Right atrium auricular region (tissue), 2 donors: Measurements from ENCODE around the gene SLFN5. TPM values are rescaled to one million over a fixed set of nuclear protein-coding genes. Genes with fewer than 3 reads are reported as not detected.

Source experiments
- DNase-seq: peaks from one replicate; pipeline ENCODE4 v3.0.0-alpha.2; 2019; ENCODE audit warnings: low spot score
- H3K27ac ChIP-seq, 2 donors: fragments of 200-600 bp; sonication (generic); 1 replicate in 1 of 2; 2 replicates in 1 of 2; pipeline ENCODE4 v1.5.1; 2016 to 2019
- H3K27me3 ChIP-seq, 2 donors: fragments of 200-600 bp; sonication (generic); one replicate each; pipeline versions ENCODE4 v1.5.1 to v1.6.0; 2017 to 2019
- H3K36me3 ChIP-seq: fragments of 200-600 bp; sonication (generic); one replicate; pipeline ENCODE4 v1.5.1; 2016
- H3K4me1 ChIP-seq, 2 donors: fragments of 200-600 bp; sonication (generic); one replicate each; pipeline versions ENCODE4 v1.5.1 to v1.6.0; 2017 to 2019
- H3K4me3 ChIP-seq, 2 donors: fragments of 200-600 bp; sonication (generic); 1 replicate in 1 of 2; 2 replicates in 1 of 2; pipeline ENCODE4 v1.5.1; 2017 to 2019; ENCODE audit warnings: mild to moderate bottlenecking in 1 of 2, moderate library complexity in 1 of 2
- H3K9me3 ChIP-seq, 2 donors: fragments of 200-600 bp; sonication (generic); one replicate each; pipeline ENCODE4 v1.5.1; 2019
- CTCF ChIP-seq, 2 donors: fragments of 200-600 bp; sonication (generic); IDR thresholded peaks; one replicate each; pipeline ENCODE4 v1.5.1; 2019; ENCODE audit warnings: antibody characterized with exemption in 2 of 2
- total RNA-seq, 2 donors: library from RNA; depleted of rRNA; stranded (reverse); fragments of >200 nt; gene quantifications; one replicate each; pipeline ENCODE4 v1.1.0, GENCODE V29; 2016

The SLFN5 gene
- total RNA-seq, 2 donors from 2014 or later: 11.1 to 12.9 TPM

GRCh38 chr17:35291802-35292201, 48.9 kb downstream of the SLFN5 start:
- Histone ChIP-seq H3K4me1 (no peaks in the 10 kb centered on the region), H3K27ac (no peak overlapping the region), H3K27me3 (no peaks in the 10 kb centered on the region), H3K9me3 (peaks cover 0 to 5% of the 10 kb centered on the region in 2 donors), H3K36me3 (no peaks in the 10 kb centered on the region), H3K4me3 (no peak overlapping the region)
- TF ChIP-seq CTCF (IDR thresholded peaks at IDR 0.05): no peak
- DNase-seq: no peak

- no peak overlapping the region for H3K27ac ChIP-seq
- H3K4me1 ChIP-seq: no peaks in the 10 kb centered on the region
- no peak overlapping the region for H3K4me3 ChIP-seq
- H3K9me3 ChIP-seq: peaks cover 0 to 5% of the 10 kb centered on the region in 2 donors
- no peaks in the 10 kb centered on the region for H3K27me3 ChIP-seq
- no peak for DNase-seq
- H3K36me3 ChIP-seq: no peaks in the 10 kb centered on the region
- TF ChIP-seq CTCF (IDR thresholded peaks at IDR 0.05): no peak
These were observed 50.4 kb downstream of the SLFN5 start for GRCh38 chr17:35293151-35293847.

GRCh38 chr17:35294756-35295155, 51.9 kb downstream of the SLFN5 start:
- H3K36me3 ChIP-seq: no peaks in the 10 kb centered on the region
- H3K4me3 ChIP-seq: no peak overlapping the region
- DNase-seq: no peak

GRCh38 chr17:35295686-35296085, 52.8 kb downstream of the SLFN5 start:
- Histone ChIP-seq H3K27ac (no peak overlapping the region), H3K4me3 (no peak overlapping the region), H3K4me1 (no peaks in the 10 kb centered on the region), H3K36me3 (no peaks in the 10 kb centered on the region), H3K9me3 (peaks cover 0 to 5% of the 10 kb centered on the region in 2 donors), H3K27me3 (no peaks in the 10 kb centered on the region)
- no peak for TF ChIP-seq CTCF (IDR thresholded peaks at IDR 0.05)
- DNase-seq: no peak

More at GRCh38 chr17:35294756-35295155, 51.9 kb downstream of the SLFN5 start:
- Histone ChIP-seq H3K27me3 (no peaks in the 10 kb centered on the region), H3K27ac (no peak overlapping the region), H3K9me3 (peaks cover 0 to 5% of the 10 kb centered on the region in 2 donors), H3K4me1 (no peaks in the 10 kb centered on the region)
- TF ChIP-seq CTCF (IDR thresholded peaks at IDR 0.05): no peak

GRCh38 chr17:35297666-35298065, 54.8 kb downstream of the SLFN5 start:
- no peak for DNase-seq
- Histone ChIP-seq H3K4me1 (no peaks in the 10 kb centered on the region), H3K36me3 (no peaks in the 10 kb centered on the region), H3K4me3 (no peak overlapping the region), H3K27me3 (no peaks in the 10 kb centered on the region), H3K9me3 (peaks cover 0 to 5% of the 10 kb centered on the region in 2 donors), H3K27ac (no peak overlapping the region)
- no peak for TF ChIP-seq CTCF (IDR thresholded peaks at IDR 0.05)

GRCh38 chr17:35298639-35299038, 55.8 kb downstream of the SLFN5 start:
- no peak for TF ChIP-seq CTCF (IDR thresholded peaks at IDR 0.05)
- Histone ChIP-seq H3K36me3 (no peaks in the 10 kb centered on the region), H3K9me3 (peaks cover 0 to 13% of the 10 kb centered on the region in 2 donors), H3K27ac (no peak overlapping the region), H3K27me3 (no peaks in the 10 kb centered on the region), H3K4me1 (no peaks in the 10 kb centered on the region), H3K4me3 (no peak overlapping the region)
- no peak for DNase-seq
